HG03457 (cell line): ENCODE results near the gene TMA7B.

Experiments
- ATAC-seq: cut with Tn5 transposase; IDR thresholded peaks from one replicate; pipeline ENCODE4 v1.9.1; 2021; ENCODE audit warnings: moderate number of reproducible peaks; ENCODE audit not compliant: unreplicated experiment

The TMA7B gene

DNA sequence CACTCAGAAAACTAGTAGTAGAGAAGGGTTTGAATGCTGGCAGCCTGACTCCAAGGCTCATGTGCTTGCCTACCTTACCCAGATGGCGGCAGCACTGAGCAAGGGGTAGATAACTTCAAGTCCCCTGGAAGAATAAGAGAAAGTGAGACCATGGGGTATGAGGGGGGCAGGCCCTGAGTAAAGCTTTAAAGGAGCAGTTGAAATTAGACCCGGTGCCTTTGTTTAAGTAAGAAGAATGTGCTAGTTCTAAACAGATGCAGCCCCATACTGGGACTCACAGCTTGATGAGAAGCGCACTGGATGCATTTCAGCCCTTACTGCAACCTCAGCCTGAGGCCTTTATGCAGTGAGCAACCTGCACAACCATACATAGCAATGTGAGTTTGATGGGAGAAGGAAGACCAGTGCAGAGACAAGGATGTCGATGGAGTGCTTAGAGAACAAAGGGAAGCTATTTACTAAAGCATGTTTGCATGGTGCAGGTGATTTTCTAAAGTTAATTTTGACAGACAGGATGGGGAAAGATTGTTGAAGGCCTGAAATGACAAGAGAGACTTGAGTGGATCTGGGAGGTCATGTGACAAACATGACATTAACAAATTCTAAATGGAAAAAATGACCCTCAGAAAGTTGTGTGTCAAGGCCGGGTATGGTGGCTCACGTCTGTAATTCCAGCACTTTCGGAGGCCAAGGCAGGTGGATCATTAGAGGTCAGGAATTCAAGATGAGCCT lies 27.1 kb upstream of the TMA7B start:
- ATAC-seq = no peak

DNA sequence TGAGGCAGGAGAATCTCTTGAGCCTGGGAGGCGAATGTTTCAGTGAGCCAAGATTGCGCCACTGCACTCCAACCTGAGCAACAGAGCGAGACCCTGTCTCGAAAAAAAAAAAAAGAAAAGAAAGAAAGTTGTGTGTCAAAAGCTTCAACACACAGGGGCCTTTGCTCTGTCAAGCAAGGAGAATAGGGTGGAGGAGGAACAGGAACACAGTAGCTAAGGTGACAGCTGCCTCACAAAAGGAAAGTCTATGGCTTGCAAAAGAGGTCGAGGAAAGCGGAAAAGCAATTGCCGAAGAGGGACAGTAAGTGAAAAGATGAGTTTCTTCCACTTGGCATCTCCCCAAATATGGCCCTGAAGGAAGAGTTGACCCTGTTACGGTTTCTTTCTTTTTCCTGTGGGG lies 26.5 kb upstream of the TMA7B start:
- ATAC-seq = no peak

DNA sequence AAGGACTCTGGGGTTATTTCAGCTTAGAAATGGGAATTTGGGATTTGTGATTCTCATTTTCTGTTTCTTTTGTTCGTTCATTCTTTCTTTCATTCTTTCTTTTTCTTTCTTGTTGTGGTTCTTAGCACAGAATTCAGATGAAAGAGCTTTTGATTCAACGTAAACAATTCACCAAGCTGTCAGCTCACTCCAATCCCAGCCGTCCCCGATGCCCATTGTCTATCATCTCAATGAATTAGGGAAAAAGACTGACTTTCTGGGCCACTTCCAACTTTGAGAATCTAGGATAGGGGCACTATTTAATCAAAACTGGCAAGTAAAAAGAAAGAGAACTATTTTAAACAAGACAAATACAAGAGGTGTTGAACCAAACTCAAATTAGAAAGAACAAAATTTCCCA lies 25.1 kb upstream of the TMA7B start:
- no peak for ATAC-seq

DNA sequence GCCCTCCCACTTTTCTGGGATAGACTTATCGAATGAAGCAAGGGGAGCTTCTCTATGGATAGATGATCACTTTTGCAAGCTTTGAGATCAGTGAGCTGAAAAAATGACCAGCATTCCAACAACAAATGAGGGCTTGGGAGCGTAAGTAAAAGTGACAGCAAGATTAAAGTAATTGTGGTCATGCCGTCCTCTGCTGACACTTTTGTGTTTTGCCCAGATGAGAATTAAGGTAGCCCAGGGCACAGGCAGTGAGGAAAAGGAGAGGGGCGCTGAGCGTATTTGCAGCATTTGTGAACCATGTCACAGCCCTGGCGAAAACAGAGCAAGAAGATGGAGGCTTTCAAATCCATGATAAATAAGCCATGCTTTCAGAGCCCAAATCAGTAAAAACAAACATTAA lies 24.6 kb upstream of the TMA7B start:
- no peak for ATAC-seq

- no peak for ATAC-seq
Measured at GRCh38 chr22:39936523-39937145, 23.6 kb upstream of the TMA7B start.

DNA sequence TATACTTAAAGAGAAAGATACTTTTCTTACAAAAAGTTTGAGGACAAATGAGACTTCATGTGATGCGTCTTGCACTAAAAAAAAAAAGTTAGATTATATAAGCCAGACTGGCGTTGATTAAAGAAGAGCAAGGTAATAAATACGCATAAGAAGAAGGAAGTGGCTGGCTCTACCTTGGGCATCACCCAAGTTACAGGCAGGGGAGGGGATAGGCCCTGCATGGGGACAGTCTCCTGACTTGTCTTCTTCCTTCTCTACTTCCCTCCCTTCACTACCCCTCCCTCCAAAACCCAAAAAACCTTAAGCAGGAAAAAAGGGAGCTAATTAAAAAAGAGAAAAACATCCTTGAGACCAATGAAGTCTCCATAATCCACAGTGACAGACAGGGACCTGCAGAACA lies 22.3 kb upstream of the TMA7B start:
- ATAC-seq = no peak

GRCh38 chr22:39938509-39939111 lies 21.6 kb upstream of the TMA7B start:
- no peak for ATAC-seq

DNA sequence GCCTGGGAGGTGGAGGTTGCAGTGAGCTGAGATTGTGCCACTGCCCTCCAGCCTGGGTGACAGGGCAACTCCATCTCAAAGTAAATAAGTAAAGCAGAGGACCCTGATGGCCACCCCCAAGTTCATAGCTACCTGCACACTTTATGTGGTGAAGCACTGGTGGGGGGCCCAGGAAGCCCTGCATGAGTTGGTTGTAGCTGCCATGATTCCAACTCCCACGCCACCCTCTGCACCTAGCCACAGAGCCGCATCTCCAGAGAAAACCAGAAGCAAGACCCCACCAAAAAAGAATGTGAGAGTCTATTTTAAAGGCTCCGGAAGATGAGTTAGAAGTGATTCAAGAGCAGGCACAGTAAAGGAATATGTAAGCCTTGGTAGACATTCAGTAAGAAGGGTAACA lies 20.4 kb upstream of the TMA7B start:
- ATAC-seq = no peak

DNA sequence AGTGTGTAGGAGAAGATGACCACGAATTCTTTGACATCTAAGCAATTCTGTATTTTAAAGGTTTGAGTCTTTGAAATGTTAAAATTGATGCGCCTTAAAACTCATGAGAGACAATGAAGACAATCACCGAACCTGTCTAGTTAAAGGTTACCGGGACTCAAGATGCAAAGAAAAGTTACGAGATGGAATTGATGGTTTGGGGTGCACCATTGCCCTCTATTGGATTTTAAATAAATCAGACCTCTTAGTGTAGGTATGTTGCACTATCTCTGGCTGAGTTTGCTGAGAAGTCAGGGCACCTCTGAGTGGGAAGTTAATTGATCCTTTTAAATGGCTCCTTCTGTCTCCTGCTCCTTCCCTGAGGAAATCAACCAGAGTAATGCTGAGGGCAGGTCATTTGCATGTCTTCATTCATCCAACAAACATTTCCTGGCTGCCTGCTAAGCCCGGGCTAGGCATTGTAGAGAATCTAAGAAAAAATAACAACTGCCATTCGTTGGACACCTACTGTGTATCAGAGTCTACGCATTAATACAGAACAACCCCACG lies 19.4 kb upstream of the TMA7B start:
- no peak for ATAC-seq

- no peak for ATAC-seq
Measured at GRCh38 chr22:39941601-39942000, 18.6 kb upstream of the TMA7B start.

DNA sequence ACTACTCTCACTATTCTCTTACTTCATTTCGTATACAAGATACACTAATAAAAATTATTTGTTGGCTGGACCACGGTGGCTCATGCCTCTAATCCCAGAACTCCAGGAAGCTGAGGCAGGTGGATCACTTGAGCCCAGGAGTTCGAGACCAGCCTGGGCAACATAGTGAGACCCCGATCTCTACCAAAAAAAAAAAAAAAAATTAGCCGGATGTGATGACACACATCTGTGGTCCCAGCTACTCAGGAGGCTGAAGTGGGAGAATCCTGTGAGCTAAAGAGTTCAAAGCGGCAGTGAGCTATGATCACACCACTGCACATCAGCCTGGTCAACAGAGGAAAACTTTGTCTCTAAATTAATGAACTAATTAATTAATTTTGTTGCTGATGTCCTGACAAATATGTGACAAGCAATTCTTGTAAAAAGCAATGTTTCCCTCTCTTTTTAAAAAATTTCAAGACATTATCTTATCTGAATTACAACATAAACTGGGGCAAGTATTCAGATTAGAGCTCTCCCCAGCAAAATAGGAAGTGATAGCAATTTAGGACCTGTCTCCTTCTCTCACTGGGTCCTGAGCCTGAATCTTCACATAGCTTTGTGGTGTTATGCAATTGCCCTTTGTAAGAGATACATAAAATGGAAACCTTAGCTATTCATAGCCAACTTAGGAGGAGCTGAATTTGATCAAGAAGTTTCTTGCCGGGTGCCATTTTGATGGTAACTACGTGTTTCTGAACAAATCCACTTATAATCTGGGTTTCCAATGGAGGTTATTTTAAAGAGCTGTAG lies 17.6 kb upstream of the TMA7B start:
- no peak for ATAC-seq

DNA sequence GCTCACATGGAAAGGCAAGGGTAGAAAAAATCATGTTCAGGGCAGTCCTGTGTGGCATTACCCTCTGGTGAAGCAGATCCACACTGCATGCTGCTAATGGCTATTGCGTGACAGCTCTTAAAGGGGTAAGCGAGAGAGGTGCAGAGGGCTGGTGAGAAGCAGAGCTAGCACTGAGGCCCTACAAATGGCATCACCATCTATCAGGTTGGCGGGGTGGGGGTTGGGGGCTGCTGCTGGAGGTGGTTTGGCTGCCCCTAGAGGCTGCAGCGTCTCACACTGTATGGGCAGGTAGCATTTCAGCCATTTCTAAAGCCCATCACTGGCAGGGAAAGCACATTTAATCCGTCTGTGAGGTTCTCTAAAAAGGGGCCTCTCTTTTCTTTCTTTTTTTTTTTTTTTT lies 16.9 kb upstream of the TMA7B start:
- ATAC-seq = no peak

DNA sequence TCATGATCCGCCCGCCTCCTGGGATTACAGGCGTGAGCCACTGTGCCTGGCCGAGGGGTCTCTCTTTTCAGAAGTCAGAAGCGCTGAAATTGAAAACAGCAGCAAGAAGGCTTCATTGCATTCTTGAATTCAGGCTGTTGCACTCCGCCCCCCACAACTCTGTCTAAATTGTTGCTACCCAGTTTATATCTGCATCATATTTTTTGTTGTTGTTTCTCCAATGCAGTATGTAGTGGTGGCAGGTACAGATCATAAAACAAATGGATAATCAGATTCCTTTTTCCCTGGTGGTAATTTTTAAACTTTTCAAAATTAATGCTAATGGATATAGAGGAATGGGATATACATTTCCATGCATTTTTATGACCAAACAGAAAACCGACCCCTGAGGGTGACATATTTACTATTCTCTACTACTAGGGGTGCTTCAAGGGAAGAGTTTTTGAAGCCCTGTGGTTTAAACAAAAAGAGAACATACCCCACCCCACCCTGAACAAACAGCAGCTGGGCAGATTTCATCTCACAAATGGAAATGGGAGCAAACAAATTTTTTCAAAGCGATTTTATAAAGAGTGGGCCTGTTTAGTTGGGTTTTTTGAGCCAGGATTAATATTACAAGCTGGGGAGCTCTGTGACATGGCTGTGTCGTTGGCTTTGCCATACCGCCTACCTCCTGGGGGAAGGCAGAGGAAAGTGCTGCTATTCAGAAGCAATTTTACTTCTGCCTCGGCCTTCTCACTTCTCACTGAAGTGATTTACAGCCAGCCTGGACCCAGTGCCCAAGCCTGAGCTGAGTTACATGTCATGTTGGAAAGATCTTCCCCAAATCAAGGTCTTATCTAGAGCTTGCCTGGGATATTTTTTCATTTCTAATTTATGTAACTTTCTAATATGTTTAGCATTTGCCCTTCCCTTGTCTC lies 16.0 kb upstream of the TMA7B start:
- no peak for ATAC-seq

DNA sequence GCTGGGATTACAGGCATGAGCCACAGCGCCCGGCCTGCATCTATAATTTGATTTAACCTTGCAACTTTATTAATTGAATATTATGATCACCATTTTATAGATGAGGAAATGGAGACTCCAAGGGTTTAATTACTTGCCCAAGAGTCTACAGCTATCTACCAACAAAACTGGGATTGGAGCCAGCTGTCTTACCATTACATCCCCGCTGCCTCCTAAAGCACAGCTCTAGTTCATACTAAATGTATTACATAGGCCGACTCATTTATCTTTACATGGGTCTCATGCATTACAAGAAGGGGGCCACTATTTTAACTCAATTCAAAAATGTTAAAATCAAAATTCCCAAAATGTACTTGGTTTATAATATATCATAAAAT lies 14.1 kb upstream of the TMA7B start:
- ATAC-seq = no peak

GRCh38 chr22:39946503-39947219 lies 13.5 kb upstream of the TMA7B start:
- no peak for ATAC-seq

GRCh38 chr22:39947220-39948216 lies 12.7 kb upstream of the TMA7B start:
- no peak for ATAC-seq

DNA sequence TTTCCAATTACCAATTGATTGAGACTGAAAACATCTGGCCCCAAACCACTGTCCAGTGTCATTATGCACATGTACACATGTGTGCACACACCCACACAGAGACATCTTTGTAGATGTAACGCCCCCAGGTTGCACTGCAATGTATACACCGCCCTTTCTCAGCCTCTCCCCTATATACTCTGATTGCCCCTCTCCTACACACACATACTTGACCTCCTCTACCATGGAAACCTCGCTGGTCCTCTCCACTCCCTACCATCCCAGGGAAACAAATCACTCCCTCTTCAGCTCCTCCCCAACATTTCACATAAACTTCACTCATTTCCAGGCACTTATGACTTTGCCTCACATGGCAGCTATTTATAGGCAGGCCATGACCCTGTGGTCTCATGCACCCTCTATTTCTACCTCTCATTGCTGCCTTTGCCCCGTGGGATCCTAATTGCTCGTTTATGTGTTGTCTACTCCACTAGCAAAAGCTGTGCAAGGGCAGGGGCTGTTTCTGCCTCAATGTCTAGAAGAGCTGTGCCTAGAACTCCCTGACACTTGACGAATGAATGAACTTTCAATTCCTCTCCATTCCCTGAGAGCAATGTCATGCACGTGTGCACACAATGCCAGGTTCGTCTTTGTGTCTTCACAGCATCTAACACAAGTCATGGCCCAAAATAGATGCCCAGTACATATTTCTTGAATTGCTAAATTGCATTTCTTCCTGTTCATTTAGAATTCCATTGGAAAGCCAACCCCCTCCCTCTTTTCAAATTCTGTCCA lies 10.0 kb upstream of the TMA7B start:
- ATAC-seq = no peak
